HG03095 (cell line): ENCODE measurements around the gene GFAP.
"Not testable (repeated sequence)": the region's sequence is repeated elsewhere in the genome, so short reads cannot be mapped to it uniquely, and the experiment has no call there.

Experiments
- ATAC-seq: cut with Tn5 transposase; IDR thresholded peaks from one replicate; pipeline ENCODE4 v1.9.1; 2021; ENCODE audit warnings: moderate library complexity; ENCODE audit not compliant: unreplicated experiment

GFAP gene

GRCh38 chr17:44915321-44915726 is at the start of gene GFAP:
TSS of gene GFAP (minus strand) at chr17:44915500. CDS start at chr17:44915486, 14 bp downstream.
- no peak for ATAC-seq

- no peak for ATAC-seq
Observed at GRCh38 chr17:44961921-44962350, 46.6 kb upstream of the GFAP start.

DNA sequence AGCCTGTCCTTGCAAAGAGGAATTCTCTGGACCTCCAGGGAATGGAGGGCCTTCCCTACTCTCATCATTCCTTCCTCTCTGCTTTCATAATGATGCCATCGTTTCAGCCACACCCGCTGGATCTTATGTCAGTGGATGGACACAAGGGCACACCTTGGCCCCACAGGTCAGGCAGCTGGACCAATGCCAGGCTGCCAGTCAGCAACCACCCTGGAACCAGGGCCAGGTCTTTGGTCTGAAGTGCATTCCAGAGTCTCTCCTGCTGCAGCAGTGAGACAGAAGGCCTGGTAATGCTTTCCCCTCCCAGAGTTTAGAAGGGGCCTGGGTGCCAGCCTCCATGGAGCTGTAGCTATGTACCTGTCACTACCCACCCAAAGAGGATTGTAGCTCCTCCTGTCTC is 45.4 kb upstream of the GFAP start:
- ATAC-seq = no peak

DNA sequence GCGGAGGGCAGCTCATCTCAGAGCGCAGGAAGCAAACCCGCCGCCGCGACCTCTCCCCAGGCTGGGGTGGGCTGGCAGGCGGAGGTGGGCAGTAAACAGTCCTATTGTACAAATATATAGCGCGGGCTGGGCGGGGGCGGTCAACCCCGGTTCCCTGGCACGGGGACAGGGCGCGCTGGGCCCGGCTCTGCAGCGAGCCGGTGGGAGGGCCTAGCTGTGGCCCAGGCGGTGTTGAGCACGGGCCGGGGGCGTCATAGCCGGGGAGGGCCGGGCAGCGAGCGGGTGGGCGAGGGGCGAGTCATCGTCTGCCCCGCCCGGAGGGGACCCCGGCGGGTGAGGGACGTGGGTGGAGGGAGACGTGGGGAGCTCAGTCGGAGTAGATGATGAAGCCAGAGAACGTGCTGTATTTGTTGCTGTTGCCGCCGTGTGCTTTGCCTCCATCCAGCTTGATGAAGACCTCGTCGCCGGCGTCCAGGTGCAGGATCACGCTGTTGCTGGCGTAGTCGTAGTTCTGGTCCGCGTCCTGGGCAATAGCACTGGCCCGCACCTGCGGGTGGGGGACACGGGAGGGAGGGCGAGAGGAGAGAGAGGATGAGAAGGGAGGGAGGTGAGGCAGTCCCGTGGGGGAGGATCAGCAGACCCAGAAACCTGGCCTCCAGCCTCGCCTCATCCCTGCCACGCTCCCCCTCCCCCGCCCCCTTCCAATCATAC is 44.7 kb upstream of the GFAP start:
- ATAC-seq = no peak

DNA sequence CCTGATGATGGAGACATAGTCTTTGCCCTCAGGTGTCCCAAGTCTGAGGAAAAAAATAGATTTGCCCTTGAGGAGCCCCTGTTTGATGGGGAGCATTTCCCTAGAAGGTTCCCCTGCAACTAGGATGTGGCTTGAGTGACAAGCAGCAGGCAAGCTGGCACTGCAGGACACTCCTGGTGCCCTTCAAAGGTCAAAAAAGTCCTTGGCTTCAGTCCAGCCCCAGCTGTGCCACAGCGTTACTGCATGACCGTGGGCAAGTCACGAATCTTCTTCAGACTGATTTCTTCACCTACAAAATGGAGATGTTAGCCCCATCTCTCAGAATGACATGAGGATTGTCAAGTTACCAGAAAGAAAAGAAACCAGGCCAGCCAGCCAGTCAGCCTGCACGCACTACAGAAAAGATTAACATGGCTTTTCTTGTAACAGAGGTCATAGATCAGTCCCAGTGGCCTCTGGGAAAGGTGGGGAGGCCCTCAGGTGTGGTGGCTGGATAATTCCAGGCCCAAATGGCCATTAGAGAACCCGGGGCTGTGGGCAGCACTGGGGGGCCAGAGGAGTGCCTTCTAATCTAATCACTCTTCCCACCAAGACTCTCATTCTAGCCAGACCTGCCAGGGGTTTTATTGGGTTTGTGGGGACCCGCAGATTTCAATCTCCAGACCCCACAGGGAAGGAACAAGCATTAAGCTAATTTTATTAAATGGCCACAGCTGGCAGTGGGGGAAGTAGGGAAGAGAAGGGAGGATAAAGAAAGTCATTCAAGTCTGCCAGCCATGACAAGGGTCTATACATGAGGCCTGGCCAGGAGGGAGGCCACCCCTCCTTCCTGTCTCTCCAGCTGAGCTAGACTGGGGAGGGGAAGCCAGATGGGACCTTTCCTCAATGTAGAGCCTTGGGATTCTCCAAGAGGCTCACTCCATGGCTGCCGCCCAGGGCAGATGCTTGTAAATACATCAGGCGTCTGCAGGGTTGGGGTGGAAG is 42.0 kb upstream of the GFAP start:
- no peak for ATAC-seq

DNA sequence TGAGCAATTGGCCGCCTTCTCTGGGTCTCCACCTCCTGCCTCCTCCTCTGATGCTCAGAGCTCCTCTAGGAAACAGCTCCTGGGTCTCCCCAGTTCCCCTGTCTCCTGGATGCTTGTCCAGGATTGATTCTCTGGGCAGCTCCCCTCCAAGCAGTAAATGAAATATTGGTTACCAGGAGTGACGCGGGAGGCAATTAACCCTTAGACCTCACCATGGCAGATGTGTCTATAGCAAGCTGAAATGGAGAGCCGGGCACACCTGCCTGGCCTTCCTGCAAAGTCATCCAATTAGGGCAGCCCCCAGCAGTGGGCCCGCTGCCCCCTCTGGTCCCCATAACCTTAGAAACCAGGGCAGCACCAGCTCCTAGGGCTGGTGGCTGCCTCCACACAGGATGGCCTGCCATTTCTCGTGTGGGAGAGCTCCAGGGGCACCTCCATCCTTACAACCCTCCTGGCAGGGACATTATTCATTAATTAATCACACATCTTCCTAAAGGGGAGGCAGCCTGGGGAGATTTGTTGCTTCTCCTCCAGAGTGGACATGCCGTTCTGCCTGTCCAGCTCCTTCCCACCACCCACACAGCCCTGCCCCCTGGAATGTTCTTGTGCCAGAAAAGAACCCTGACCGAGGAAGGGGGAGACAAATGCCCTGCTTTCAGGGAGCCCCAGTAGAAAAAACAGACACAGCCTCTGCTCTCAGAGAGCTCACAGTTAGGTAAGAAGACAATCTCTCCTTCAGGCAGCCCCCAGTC is 40.5 kb upstream of the GFAP start:
- no peak for ATAC-seq

DNA sequence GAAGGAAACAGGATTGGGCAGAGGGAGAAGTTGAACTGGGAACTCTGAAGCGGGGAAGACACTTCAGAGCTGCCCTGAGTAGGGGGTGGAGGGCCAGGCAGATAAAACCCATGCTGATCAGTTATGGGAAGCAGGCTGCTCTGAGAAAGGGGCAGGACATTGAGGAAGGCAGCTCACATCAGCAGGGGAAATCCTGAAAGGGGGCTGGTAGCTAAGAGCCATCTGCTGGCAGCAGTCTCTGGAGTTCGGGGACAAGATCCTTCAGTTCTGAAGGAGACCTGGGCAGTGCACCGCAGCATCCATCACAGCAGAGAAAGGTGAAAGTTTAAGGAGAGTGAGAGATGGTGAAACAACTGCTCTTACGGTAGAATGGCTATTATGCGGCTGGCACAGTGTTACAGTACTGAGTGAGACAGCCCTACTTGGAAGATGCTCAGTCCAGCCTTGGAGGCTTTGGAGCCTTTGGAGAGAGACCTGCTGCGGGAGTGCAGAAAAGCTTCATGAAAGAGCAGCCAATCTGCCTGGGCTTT is 37.7 kb upstream of the GFAP start:
- ATAC-seq = no peak

GRCh38 chr17:44948315-44948795 is 33.1 kb upstream of the GFAP start:
- ATAC-seq = no peak

DNA sequence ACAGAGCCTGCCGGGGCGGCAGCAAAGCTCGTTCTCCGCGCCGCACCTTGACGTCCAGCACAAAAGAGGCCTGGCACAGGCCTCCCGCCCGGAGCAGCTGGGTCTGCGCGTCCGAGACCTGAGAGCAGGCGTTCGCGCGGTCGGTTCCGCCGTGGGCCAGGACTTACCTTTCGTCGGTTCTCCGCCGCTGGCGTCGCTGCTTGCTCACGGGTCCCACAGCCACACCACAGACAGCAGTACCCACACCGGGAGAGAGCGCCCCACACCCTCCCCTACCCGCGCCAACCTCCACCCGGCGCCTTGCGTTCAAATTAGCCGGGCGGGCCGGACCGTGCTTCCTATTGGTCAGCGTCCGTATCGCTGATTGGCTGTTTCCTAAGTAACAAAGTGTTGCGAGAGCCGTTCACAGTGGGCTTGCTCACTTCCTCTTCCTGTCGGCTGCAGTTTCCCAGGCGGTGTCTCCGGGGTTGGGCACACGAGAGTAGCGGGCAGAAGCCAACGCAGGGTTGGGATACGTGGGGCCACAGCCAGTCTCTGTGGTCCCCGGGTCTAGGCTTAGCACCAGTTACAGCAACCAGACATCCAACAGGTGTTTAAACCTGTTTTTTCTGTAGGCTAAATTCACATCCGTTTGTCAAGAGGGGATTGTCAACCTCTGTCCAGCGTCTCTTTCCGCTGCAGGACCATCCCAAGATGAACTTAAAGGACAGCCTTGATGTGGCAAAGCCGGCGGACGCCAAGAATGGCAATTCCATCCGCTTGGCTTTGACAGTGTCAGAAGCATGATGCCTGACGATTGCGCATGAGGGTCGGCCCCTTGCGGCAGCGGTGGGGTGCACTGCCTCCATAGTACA is 32.4 kb upstream of the GFAP start, which contains the start of gene KIF18B:
Gene KIF18B, minus strand, starts transcription at position 313 of the 854 bp plus-strand sequence. CDS start 11,429 bp downstream, outside the sequence.
- ATAC-seq = peak; percentile 85

GRCh38 chr17:44945652-44946051 is 30.4 kb upstream of the GFAP start:
- not testable (repeated sequence) for ATAC-seq

DNA sequence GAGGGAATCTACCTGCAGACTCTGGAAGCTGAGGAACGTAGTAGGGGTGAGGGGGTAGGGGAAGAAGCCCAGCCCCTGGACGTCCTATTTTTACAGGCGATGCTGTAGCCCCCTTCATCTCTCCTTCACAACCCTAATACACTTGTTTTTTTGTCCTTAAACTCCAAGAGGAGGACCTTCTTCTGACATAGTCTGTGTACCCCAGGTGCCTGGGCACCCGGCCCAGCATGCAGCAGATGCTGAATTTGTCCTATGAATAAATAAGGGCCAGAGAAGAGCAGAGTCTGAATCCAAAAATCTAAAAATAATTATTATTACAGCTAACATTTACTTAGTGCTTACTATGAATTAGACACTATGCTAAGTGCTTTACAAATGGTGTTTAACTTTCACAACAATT is 27.2 kb upstream of the GFAP start:
- ATAC-seq = no peak

DNA sequence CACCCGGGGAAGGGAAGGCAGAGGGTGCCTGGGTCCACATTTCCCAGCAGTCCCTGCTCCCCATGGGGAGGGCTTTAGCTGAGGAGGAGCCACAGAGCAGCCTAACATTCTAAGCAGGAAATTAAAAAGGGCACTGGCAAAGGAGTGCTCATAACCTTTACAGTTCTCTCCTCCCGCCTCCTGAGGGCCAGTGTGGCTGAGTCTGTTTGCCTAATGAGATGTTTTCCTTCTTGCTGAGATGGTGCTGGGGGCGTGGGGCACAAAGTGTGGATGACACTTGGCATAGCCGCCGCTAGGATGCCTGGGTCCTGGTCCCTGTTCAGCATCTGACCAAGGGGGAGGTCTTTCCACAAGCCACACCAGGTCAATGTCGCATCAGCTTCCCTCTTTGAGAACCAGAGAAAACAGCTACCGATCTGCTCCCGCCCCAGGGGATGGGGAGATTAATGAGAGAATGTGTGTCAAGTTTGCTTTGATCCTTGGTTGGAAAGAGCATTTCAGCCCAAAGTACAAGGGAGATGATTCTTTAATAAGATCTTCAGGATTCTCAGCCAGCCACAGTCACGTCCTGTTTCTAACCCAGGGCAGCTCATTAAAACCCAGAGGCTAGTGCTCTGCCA is 26.5 kb upstream of the GFAP start:
- no peak for ATAC-seq

DNA sequence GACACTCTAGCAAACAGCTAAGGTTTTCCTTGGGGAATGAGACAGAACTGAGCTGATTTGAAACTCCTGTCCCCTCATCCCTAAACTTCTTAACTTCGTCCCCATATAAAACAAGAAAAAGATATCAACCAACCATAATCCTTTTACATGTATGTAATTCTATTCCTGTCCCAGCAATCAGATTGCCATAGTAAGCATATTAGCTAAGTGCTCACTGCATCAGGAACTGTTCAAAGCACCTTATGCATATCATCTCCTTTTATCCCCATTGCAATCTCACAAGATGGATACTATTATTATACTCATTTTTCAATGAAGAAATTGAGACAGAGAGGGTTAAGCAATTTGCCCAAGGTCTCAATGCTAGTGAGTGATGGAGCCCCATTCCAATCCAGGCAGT is 25.5 kb upstream of the GFAP start:
- no peak for ATAC-seq

- no peak for ATAC-seq
Observed at GRCh38 chr17:44940317-44940716, 25.0 kb upstream of the GFAP start.

DNA sequence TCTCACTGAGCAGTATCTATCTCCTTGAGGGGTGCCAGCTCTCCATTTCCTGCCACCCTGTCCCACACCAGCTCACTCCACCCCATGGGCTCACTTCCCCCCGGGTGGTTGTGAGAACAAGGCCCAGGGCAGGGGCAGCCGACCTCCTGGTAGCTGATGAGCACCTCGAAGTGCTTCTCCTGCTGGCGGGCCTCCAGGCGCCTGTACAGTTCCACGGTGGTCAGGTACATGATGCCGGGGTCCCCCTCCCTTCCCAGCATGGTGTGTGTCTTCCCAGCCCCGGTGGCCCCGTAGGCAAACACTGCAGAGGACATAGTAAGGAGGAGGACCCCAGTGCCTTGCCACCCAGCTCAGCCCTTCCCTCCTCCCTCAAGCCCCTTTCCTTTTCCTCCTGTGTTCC is 19.8 kb upstream of the GFAP start:
- ATAC-seq = no peak

- ATAC-seq = no peak
Observed at GRCh38 chr17:44934745-44935105, 19.4 kb upstream of the GFAP start.

DNA sequence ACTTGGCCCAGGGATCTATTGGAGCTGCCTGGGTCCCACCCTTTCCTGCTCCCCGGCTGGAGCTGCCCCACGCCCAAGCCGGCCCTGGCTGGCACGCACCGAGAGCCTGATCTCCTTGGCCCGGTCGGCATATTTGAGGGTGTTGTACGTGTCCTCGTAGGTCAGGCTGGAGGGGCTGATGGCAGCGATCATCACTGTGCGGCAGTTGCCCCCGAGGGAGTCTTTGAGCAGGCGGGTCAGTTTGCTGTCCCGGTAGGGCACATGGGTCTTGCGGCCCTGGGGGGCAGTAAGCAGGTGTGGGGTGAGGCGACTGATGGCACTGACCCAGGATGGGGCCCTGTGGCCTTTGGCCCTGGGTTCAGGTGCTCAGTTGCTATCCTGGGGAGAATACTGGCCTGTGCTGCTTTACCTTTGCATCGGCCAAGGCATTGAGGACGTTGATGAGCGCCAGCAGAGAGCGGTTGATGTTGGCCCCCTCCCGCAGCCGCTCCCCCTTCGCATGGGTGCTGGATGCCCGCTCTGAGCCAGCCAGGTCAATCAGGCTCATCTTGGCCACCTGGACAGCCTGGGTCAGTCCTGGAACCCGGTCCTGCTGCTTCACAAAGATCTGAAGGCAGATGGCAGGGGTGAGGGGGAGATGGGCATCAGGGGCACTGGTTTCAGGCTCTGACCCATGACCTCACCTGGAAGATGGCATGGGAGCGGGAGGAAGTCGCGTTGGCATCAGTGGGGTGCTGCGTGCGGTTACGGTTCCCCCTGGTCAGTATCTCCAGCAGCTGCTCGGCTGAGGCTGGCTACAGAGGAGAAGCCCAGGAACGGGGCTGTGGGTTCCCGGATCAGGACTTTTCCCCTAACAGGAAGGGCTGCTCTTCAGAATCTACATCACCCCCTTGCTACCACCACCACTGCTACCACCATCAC is 18.8 kb upstream of the GFAP start:
- ATAC-seq = no peak

GRCh38 chr17:44932787-44933097 is 17.4 kb upstream of the GFAP start:
- no peak for ATAC-seq
